Urinary bladder (tissue), 4 donors: Measurements from ENCODE around the gene PTPRF. TPM values are rescaled to one million over a fixed set of nuclear protein-coding genes. Genes with fewer than 3 reads are reported as not detected.
A peak's percentile ranks its signal among the peaks of the same experiment; 100 is the strongest.

Experiments
- DNase-seq: peaks from one replicate; pipeline ENCODE4 v3.0.0-alpha.2; 2015; ENCODE audit errors: extremely low spot score
- H3K27ac ChIP-seq: one replicate; pipeline ENCODE4 v1.5.1; 2013; ENCODE audit warnings: low read depth, mild to moderate bottlenecking, moderate library complexity
- H3K36me3 ChIP-seq: one replicate; pipeline ENCODE4 v1.6.1; 2013; ENCODE audit warnings: mild to moderate bottlenecking, moderate library complexity; ENCODE audit not compliant: insufficient read depth
- H3K4me1 ChIP-seq: one replicate; pipeline ENCODE4 v1.6.1; 2013; ENCODE audit warnings: mild to moderate bottlenecking, moderate library complexity; ENCODE audit not compliant: insufficient read depth
- H3K4me3 ChIP-seq: one replicate; pipeline ENCODE4 v1.5.1; 2013; ENCODE audit warnings: low read depth, low read length
- WGBS: extraction: QIAGEN DNeasy Blood & Tissue Kit; methylation state at CpG from one replicate; pipeline ENCODE4 v1.1.7; 2013; 5-methylcytosine and 5-hydroxymethylcytosine counted together
- polyA plus RNA-seq: library from polyadenylated mRNA; stranded (reverse); fragments of 200-250 nt; gene quantifications from one replicate; pipeline ENCODE4 v1.2.3, GENCODE V29; 2013
- total RNA-seq: library from RNA; depleted of rRNA; stranded (reverse); fragments of >200 nt; gene quantifications from one replicate; pipeline ENCODE4 v1.2.3, GENCODE V29; 2014
- donor health status: healthy with polysubstance abuse.
- donor health status: healthy.

PTPRF gene
- total and polyA plus RNA-seq, 2 donors = 48.7 to 66.3 TPM

- no peak for DNase-seq
- 92% methylated on average over 7 of the region's 7 CpGs for WGBS
- Histone ChIP-seq H3K4me1 (no peaks in the 10 kb centered on the region), H3K4me3 (no peak overlapping the region), H3K36me3 (no peaks in the 10 kb centered on the region), H3K27ac (no peak overlapping the region)
Measured at GRCh38 chr1:43576521-43576920, 45.8 kb downstream of the PTPRF start.

DNA sequence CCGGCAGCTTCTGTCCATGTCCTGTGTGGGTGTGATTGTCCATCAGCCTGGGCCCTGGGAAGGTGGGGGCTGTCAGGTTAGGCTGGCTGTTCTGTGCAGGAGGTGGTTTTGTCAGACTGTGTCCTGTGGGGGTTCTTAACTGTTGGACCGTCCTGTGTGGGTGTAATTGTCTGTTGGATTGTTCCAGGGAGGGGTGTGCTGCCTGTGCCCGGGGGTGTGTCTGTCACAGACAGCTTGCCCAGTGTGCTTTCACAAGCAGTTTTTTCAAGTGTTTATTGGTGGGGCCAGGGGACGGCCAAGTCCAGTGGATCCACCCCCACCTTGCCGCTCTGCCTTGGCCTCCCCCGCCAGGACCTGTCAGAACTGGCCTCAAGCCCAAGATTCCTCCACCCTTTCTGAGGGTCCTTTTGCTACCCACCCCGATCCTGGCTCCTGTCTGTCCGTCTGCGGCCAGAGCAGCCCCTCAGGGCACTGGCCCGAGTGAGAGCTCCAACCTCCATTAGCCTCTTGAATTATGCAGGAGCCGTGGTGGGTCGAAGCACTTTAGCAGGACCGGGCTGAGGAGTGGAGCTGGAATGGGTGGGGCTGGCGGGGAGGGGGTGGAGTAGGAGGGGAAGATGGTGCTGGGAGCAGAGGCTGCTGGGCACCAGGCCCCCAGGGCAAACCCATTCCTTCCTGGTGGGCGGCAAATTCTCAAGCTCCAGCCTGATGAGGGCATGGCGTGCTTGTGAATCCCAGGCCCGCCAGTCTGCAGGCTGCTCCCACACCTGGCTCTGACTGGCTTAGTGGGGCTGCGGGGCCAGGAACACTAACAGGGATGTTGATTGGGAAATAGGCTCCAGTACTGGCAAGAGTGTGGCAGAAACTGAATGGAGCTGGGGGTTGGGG lies 47.2 kb downstream of the PTPRF start:
- H3K4me1 ChIP-seq = no peaks in the 10 kb centered on the region
- H3K36me3 ChIP-seq = no peaks in the 10 kb centered on the region
- no peak for DNase-seq
- H3K4me3 ChIP-seq = no peak overlapping the region
- WGBS = 80% methylated on average over 18 of the region's 18 CpGs
- no peak overlapping the region for H3K27ac ChIP-seq

GRCh38 chr1:43580039-43580438 lies 49.4 kb downstream of the PTPRF start:
- 95% methylated on average over 9 of the region's 9 CpGs for WGBS
- DNase-seq = no peak
- H3K4me3 ChIP-seq = no peak overlapping the region
- H3K36me3 ChIP-seq = no peaks in the 10 kb centered on the region
- H3K4me1 ChIP-seq = no peaks in the 10 kb centered on the region
- no peak overlapping the region for H3K27ac ChIP-seq

GRCh38 chr1:43582162-43582566 lies 51.5 kb downstream of the PTPRF start:
- no peaks in the 10 kb centered on the region for H3K4me1 ChIP-seq
- WGBS = 72% methylated on average over 5 of the region's 5 CpGs
- peak; percentile 65 for DNase-seq

GRCh38 chr1:43583058-43583457 lies 52.4 kb downstream of the PTPRF start:
- Histone ChIP-seq H3K4me1 (no peaks in the 10 kb centered on the region), H3K4me3 (no peak overlapping the region), H3K36me3 (no peaks in the 10 kb centered on the region), H3K27ac (peak overlapping the region; percentile 24)
- 93% methylated on average over 13 of the region's 13 CpGs for WGBS
- no peak for DNase-seq

More at GRCh38 chr1:43582162-43582566, 51.5 kb downstream of the PTPRF start:
- Histone ChIP-seq H3K4me3 (no peak overlapping the region), H3K27ac (no peak overlapping the region), H3K36me3 (no peaks in the 10 kb centered on the region)

DNA sequence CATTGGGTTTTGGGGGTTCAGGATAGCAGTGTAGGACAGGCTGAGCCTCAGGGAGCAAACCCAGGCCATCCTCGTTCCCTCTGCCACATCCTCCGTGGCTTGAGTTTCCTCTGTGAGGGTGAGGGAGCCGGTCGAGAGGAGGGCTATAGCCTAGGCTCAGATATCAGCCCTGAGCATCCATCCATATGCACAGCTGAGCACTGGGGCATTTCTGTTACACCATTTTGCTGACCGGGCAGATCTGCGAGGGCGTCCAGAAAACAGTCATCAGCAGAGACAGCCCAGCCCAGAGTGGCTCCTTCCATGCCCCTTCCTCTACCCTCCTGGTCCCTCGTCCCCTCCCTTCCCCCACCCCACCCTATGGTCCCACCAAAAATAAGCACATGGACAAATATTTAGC lies 53.5 kb downstream of the PTPRF start:
- WGBS = 80% methylated on average over 8 of the region's 8 CpGs
- H3K27ac ChIP-seq = no peak overlapping the region
- H3K4me1 ChIP-seq = no peaks in the 10 kb centered on the region
- no peaks in the 10 kb centered on the region for H3K36me3 ChIP-seq
- no peak overlapping the region for H3K4me3 ChIP-seq
- DNase-seq = no peak

DNA sequence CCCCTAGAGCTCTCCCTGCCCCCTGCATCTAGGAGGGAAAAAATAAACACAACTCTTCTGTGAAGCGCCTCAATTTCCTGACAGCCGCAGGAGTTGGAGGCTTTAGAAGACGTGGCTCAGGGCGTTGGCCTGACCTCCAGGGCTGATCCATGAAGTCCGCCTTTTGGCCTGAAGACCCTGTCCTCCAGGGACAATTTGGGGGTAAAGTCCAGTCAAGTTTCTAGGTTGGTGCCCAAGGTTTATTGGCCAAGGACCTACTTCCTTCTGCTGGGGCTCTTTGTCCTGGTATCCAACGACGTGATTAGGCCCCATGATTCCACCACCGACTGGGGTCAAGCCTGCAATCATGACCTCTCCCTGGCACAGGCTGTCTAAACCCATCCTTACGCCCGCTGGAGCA lies 54.9 kb downstream of the PTPRF start:
- WGBS = 88% methylated on average over 10 of the region's 10 CpGs
- Histone ChIP-seq H3K27ac (no peak overlapping the region), H3K4me1 (no peaks in the 10 kb centered on the region), H3K4me3 (no peak overlapping the region), H3K36me3 (no peaks in the 10 kb centered on the region)
- DNase-seq = no peak

DNA sequence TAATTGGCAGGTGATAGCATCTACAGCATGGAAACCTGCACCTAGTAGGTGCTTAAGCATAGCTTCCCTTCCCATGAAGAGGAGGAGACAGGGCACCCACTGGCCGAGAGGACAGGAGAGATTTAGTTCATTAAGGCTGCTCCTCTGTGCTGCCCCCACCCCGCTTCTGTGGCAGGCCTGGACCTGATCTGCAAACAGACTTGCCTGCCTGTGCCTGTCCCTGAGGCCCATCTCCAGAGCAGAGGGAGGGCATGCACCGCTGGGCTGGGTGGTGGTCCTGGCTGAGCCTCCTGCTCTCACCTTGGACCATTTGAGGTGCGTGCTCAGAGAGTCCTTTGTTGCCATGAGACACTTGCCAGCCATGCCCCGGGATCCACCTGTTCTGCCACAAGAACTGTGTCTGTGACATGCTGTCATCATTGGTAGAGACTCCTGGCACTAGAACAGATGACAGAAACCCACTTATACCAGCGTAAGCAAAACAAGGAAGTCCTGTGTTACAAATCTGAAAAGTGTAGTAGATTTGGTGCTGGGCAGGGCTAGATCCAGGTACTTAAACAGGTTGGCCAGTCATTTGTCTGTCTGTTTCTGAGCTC lies 55.6 kb downstream of the PTPRF start:
- H3K4me1 ChIP-seq = no peaks in the 10 kb centered on the region
- H3K36me3 ChIP-seq = no peaks in the 10 kb centered on the region
- no peak for DNase-seq
- 88% methylated on average over 6 of the region's 6 CpGs for whole genome bisulfite sequencing
- H3K27ac ChIP-seq = no peak overlapping the region
- no peak overlapping the region for H3K4me3 ChIP-seq

DNA sequence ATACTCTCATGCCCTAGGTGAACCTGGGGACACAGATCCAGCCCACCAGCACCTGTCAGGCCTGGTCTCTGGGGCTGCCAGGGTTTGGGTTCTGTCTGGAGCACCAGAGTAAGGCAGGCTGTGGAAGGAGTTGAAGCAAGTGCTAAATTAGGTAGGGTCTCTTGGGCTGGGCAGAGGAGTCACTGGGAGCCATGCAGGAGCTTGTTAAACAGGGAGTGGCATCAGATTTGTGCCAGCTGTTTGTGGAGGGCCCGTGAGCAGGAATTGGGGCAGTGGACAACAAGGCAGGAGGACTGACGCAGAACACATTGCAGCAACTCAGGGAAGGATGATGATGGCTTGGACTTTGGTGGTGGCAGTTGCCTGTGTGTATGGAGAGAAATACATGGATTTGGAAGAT lies 56.3 kb downstream of the PTPRF start:
- H3K4me3 ChIP-seq = no peak overlapping the region
- 71% methylated on average over 2 of the region's 2 CpGs for WGBS
- no peaks in the 10 kb centered on the region for H3K36me3 ChIP-seq
- H3K27ac ChIP-seq = no peak overlapping the region
- no peak for DNase-seq
- no peaks in the 10 kb centered on the region for H3K4me1 ChIP-seq

- 77% methylated on average over 9 of the region's 9 CpGs for WGBS
- DNase-seq = no peak
- no peaks in the 10 kb centered on the region for H3K4me1 ChIP-seq
- H3K4me3 ChIP-seq = no peak overlapping the region
- peak overlapping the region; percentile 14 for H3K27ac ChIP-seq
- H3K36me3 ChIP-seq = peaks cover 3% of the 10 kb centered on the region
Measured at GRCh38 chr1:43587594-43587993, 56.9 kb downstream of the PTPRF start.

GRCh38 chr1:43588592-43588991 lies 57.9 kb downstream of the PTPRF start:
- no peaks in the 10 kb centered on the region for H3K4me1 ChIP-seq
- no peak for DNase-seq
- H3K36me3 ChIP-seq = peaks cover 3% of the 10 kb centered on the region
- 95% methylated on average over 18 of the region's 18 CpGs for WGBS
- no peak overlapping the region for H3K27ac ChIP-seq
- no peak overlapping the region for H3K4me3 ChIP-seq

- Histone ChIP-seq H3K27ac (no peak overlapping the region), H3K4me1 (no peaks in the 10 kb centered on the region), H3K36me3 (peaks cover 3% of the 10 kb centered on the region), H3K4me3 (no peak overlapping the region)
- DNase-seq = no peak
- WGBS = 55% methylated on average over 1 of the region's 1 CpG
Measured at GRCh38 chr1:43590388-43590925, 59.8 kb downstream of the PTPRF start.

DNA sequence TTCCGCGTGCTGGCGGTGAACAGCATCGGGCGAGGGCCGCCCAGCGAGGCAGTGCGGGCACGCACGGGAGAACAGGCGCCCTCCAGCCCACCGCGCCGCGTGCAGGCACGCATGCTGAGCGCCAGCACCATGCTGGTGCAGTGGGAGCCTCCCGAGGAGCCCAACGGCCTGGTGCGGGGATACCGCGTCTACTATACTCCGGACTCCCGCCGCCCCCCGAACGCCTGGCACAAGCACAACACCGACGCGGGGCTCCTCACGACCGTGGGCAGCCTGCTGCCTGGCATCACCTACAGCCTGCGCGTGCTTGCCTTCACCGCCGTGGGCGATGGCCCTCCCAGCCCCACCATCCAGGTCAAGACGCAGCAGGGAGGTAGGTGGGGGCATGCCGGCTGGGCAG lies 60.5 kb downstream of the PTPRF start:
- DNase-seq = no peak
- 97% methylated on average over 39 of the region's 39 CpGs for WGBS
- no peaks in the 10 kb centered on the region for H3K4me1 ChIP-seq
- H3K27ac ChIP-seq = no peak overlapping the region
- H3K4me3 ChIP-seq = no peak overlapping the region
- H3K36me3 ChIP-seq = peaks cover 3% of the 10 kb centered on the region

DNA sequence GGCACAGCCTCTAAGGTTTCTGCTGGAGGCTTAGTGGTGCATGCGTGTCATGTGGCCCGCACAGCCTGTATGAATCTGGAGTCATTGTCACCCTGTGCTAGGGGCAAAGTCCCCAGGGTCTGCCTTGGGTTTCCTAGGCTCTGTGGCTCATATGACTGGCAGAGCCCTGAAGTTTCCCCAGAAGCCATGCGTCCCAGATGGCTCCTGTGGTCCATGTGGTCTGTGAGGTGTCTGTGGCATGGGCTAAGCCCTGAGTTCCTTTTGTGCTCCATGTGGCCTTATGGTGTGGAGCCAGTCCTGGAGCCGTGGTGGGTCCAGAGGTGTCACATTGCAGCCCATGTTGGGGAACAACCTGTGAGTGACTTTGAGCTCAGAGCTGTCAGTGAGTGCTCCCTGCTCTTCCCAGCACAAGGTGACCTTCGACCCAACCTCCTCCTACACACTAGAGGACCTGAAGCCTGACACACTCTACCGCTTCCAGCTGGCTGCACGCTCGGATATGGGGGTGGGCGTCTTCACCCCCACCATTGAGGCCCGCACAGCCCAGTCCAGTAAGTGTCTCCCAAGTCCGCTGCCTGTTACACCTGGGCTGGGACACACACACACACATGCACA lies 61.5 kb downstream of the PTPRF start:
- WGBS = 95% methylated on average over 11 of the region's 11 CpGs
- H3K4me1 ChIP-seq = no peaks in the 10 kb centered on the region
- H3K36me3 ChIP-seq = peaks cover 3% of the 10 kb centered on the region
- no peak for DNase-seq
- H3K27ac ChIP-seq = no peak overlapping the region
- H3K4me3 ChIP-seq = no peak overlapping the region
